ENCODE measurements around the gene MUSK.
"Not testable (repeated sequence)": the region's sequence is repeated elsewhere in the genome, so short reads cannot be mapped to it uniquely, and the experiment has no call there.

Gene MUSK

GRCh38 chr9:110668570-110669167 lies at the start of gene MUSK:
TSS of gene MUSK (plus strand) at chr9:110668791. CDS start at chr9:110668905, 114 bp downstream.
- no peak for DNase-seq

GRCh38 chr9:110619831-110620230 lies 48.8 kb upstream of the MUSK start:
- DNase-seq: no peak

DNA sequence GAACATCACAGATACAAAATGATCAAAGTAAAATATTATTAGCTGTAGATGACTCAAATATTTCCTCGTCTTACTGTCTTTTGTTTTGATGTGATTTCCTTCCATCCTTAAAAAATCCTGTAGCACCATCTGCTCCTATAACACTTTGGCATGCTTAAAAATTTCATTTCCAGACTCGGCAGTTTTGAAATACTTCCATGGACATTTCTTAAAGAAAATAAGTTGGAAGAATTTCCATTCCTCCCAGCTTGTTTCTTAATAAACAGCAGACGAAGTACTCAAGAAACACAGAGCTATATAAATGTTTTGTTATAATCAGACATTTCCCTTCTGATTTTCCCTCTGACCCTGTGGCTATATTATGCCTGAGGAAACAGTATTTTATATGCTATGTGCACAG lies 47.9 kb upstream of the MUSK start:
- DNase-seq: no peak

GRCh38 chr9:110622368-110622767 lies 46.2 kb upstream of the MUSK start:
- no peak for DNase-seq

DNA sequence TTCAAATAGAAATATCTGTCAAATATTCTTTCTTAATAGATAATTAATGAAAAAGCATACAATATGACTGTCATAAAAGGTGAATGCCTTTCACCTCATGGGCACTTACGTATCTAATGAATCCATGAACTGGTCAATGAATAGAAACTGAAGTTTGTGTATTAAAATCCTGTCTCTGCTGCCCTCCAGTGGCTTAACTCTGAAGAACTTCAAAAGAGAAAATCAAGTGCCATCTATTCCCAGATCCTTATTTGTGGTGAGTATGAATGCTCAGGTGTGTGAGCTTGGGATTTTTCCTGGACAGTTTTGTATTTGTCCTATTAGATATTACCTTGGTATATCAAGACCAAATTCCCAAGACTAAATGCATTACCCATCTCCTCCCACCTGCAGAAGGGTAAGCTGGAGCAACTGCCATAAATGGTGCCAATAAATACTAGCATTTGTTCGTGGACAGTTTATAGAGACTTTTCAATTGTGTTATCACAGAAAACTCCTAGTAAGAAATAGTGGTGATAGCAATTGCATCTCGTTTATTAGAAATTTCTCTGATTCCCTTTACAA lies 45.0 kb upstream of the MUSK start:
- no peak for DNase-seq

DNA sequence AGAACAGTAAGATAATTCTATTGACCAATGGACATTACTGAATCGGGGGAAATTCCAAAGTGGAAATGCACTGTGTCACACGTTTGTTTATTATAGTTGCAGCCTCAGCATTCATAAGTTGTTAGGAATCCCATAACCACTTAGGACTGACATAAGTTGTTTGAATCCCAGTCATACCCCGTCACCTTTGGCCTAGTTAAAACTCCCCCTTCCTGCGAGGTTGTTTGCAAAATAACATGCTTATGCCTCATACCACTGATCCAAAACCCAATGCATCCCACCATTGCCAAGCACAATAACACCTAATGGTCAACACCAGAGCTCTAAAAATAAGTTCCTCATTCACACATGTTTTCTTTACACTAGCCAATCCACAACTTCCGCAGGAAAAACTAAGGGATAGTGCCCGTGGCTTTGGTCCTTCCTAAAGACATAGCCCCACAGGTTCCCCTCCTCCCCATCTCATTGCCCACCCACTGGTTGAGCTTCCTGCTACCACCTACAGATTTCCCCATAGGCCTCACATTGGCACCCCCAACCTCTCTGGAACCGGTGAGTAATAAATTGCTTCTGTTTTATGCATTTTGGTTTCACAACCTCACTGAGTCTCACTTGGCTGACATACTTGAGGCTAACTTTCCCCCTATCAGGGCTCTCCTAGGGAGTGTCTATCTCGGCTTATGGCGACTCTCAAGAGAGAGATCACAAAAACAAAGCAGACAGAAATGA lies 42.3 kb upstream of the MUSK start:
- peak; percentile 36 to 54 for DNase-seq

DNA sequence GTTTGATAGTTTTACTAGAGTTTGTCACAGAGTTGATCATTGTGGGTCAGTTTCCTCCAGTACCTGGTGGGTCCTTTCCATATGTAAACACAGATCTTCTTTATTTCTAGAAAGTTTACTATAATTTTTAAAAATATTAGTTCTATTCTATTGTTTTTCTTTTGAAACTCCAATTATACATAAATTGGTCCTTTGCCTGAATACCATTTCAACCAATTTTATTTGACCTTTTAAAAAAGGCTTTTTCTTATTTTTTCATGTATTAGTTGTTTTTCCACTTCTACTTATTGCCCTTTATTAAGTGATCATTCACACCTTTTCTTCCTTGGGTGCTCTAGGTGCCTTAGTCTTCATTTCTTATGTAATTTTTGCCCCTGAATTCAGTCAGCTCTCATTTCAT lies 33.0 kb upstream of the MUSK start:
- DNase-seq: no peak

GRCh38 chr9:110638381-110638954 lies 30.1 kb upstream of the MUSK start:
- DNase-seq: no peak

- no peak for DNase-seq
These were observed 27.9 kb upstream of the MUSK start for GRCh38 chr9:110640736-110641135.

GRCh38 chr9:110641293-110641692 lies 27.3 kb upstream of the MUSK start:
- no peak for DNase-seq

- DNase-seq: no peak
These were observed 19.9 kb upstream of the MUSK start for GRCh38 chr9:110648696-110649095.

GRCh38 chr9:110650261-110650660 lies 18.3 kb upstream of the MUSK start:
- no peak for DNase-seq

- no peak for DNase-seq
These were observed 17.6 kb upstream of the MUSK start for GRCh38 chr9:110650991-110651411.

DNA sequence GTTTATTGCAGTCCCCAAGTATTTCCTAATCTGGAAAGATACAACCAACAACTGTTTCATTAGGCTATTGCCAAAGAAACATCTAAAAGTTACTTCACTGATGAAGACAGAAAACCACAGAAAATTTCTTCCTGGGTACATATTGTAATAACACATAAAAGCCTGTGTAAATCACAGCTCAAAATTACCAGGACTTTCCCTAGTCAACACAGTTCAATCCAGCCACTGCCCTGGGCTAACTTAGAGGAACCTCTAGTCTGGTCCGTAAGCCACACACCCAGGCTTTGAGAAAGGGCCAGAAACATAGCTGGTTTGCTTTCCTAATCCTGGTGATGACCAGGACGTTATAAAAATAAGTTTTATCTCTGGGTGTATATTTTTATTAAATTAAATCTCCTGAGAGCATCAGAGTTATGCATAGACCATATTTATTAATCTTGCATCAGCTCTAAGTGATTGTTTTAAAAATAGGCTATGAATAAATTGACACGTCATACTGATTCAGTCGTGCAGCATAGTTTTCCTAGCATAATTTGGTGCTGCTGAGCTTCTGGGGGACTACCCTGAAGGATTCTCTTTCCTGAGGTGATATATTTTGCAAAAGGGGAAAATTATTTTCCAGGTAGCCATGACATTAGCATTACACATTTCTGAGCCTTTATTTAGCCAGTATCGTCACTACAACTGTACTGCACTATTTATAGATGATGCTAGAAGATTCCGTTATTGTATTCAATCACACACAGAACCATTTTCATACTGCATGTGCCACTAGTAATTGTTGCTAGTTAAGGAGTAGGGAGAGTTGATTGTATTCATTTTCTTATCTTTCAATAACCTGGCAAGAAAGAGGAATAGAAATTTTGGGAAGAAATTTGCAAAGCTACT lies 12.6 kb upstream of the MUSK start:
- DNase-seq: no peak

GRCh38 chr9:110659891-110660541 lies 8.6 kb upstream of the MUSK start:
- no peak for DNase-seq

- no peak for DNase-seq
These were observed 842 bp downstream of the MUSK start for GRCh38 chr9:110669433-110669832.

- no peak for DNase-seq
These were observed 3.3 kb downstream of the MUSK start for GRCh38 chr9:110671849-110672248.

DNA sequence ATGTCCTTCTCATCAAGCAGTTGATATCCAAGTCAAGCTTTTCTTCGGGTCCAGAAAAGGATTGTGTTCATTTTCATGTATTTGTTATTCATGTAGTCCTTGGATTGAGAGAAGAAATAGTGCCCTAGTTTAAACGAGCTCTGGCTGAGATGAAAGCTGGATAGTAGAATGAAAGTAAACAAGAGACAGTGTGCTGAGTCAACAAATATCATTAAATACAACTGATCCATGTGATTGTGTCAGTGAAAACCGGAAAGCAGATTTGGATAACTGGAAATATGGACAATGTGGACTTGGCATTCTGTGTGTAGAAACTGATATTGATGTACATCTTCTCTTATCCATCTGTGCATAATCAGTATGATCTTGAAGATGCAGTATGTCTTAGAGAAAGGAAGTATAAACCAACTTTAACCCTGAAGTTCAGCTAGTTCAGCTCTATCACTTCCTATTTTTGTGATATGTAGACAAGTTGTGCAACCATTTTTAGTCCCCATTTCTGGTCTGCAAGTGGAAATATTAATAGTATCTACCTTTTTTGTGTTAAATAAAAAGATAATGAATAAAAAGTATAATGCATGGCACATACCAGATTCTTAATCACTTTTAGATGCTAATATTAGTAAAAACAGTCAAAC lies 4.4 kb downstream of the MUSK start:
- DNase-seq: no peak

- DNase-seq: no peak
These were observed 18.9 kb downstream of the MUSK start for GRCh38 chr9:110687497-110687896.

- DNase-seq: no peak
These were observed 19.7 kb downstream of the MUSK start for GRCh38 chr9:110688329-110688728.

DNA sequence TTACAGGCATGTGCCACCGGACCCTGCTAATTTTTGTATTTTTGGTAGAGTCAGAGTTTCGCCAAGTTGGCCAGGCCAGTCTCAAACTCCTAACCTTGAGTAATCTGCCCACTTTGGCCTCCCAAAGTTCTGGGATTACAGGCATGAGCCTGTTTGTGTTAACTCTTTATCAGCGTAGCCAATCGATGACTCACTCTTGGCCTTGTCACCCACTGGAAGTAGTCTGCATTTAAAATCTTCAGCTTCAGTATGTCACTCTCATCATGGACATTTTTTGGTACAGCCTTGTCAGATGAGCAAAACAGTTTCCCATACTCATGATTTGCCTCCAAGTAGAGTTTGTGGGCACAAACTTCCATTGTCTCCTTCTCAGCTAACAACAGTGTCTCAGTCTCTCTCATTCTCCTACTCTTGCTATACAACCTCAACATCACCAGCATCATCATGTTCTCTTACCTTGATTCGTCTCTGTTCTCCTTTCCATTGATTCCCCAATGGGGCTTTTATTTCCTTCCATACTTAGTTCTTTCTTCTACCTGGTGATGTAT lies 22.5 kb downstream of the MUSK start:
- no peak for DNase-seq

- not testable (repeated sequence) for DNase-seq
These were observed 27.3 kb downstream of the MUSK start for GRCh38 chr9:110695846-110696245.

All from activated T-cell treated with anti-CD3 and anti-CD28 coated beads, Interleukin-2, amount 50 U/mL, for 48 hours (primary cell).